ENCODE measurements around the gene KIZ. TPM values are rescaled to one million over a fixed set of nuclear protein-coding genes. Genes with fewer than 3 reads are reported as not detected.

Gene KIZ
- total RNA-seq: 31.3 TPM

- peak within 1 kb of the TSS; percentile 70 for H3K4me3 ChIP-seq (ENCODE audit: low read length)
- H3K9me3 ChIP-seq (ENCODE audit: low read depth, low read length): no peaks in the 10 kb centered on the region
- peaks cover 12% of the 10 kb centered on the region for H3K4me1 ChIP-seq (ENCODE audit: insufficient read depth, low read length)
- no peaks in the 10 kb centered on the region for H3K27me3 ChIP-seq (ENCODE audit: insufficient read depth, low read length)
These were observed at the start of gene KIZ for GRCh38 chr20:21125849-21126580. Gene KIZ, plus strand, starts transcription at chr20:21126082. Its CDS starts 34 bp downstream, at chr20:21126116.

GRCh38 chr20:21077809-21078345 is 48.0 kb upstream of the KIZ start:
- no peaks in the 10 kb centered on the region for H3K4me1 ChIP-seq (ENCODE audit: insufficient read depth, low read length)
- H3K9me3 ChIP-seq (ENCODE audit: low read depth, low read length): no peaks in the 10 kb centered on the region
- no peak overlapping the region for H3K4me3 ChIP-seq (ENCODE audit: low read length)
- peaks cover 36% of the 10 kb centered on the region for H3K27me3 ChIP-seq (ENCODE audit: insufficient read depth, low read length)

DNA sequence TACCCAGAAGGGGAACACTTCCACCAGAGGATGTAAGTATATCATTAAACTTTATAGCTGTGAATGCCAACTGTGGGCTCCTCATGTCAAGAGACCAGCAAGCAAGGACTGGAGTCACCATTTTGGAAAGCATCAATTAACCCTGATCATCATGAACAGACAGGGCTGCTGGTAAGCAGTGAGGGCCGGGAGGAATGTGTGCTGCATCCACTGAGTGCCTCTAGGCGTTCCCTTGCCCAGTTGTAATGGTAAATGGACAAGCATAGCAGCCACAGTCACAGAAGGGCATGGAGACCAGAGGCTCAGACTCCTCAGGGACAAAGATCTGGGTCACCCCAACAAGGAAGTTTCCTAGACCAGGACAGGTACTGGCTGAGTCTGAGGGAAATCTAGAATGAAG is 43.3 kb upstream of the KIZ start:
- Histone ChIP-seq H3K9me3 (ENCODE audit: low read depth, low read length) (no peaks in the 10 kb centered on the region), H3K4me3 (ENCODE audit: low read length) (no peak overlapping the region), H3K4me1 (ENCODE audit: insufficient read depth, low read length) (no peaks in the 10 kb centered on the region), H3K27me3 (ENCODE audit: insufficient read depth, low read length) (peaks cover 39% of the 10 kb centered on the region)

DNA sequence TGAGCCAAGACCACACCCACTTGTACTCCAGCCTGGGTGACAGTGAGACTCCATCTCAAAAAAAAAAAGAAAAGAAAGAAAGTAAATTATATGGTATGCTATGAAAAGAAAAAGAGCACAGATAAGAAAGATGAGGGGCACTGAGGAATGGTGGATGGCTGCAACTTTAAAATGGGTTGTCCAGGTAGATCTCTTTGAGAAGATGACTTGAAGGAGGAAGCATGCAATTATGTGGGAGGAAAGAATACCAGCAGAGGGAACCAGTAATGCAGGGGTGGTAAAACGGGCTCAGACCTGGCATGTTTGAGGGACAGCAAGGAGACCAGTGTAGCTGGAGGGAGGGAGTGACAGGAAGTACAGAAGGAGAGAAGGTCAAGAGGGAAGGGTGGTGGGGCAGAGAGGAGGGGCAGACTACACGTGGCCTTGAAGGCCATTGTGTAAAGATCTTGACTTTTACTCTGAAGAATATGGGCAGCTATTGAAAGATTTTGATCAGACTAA is 42.0 kb upstream of the KIZ start:
- Histone ChIP-seq H3K4me3 (ENCODE audit: low read length) (no peak overlapping the region), H3K9me3 (ENCODE audit: low read depth, low read length) (no peaks in the 10 kb centered on the region), H3K27me3 (ENCODE audit: insufficient read depth, low read length) (peaks cover 42% of the 10 kb centered on the region), H3K4me1 (ENCODE audit: insufficient read depth, low read length) (no peaks in the 10 kb centered on the region)

DNA sequence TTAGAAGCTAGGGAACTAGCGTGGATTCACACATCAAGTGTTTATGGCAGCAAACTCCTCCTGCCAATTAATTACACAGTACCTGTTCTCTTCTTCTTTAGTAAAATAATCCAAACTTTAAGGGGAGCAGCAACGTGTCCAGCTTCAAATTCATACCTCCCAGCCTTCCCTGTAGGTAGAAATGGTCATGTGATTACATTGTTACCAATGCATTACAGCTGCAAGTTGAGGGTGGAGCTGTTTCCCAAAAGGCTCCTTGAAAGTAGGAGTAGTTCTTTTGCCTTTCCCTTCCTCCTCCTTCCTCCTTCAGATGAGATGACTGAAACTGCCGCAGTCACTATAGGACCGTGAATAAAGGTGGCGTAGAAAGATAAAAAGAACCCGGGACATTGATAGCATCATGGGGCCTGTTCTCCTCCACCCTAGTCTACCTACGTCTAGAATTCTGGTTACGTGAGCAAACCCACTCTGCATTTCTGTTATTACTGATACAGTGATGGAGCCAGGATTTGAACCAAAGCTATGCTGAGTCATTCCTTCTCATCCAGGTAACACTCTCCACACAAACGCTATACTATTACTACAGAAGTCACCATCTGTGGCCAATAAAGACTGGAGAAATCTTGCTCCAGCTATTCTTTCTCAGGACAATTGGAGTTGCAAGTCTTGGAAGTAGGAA is 37.9 kb upstream of the KIZ start:
- H3K9me3 ChIP-seq (ENCODE audit: low read depth, low read length): no peaks in the 10 kb centered on the region
- H3K4me1 ChIP-seq (ENCODE audit: insufficient read depth, low read length): peaks cover 11% of the 10 kb centered on the region
- no peak overlapping the region for H3K4me3 ChIP-seq (ENCODE audit: low read length)
- peaks cover 62% of the 10 kb centered on the region for H3K27me3 ChIP-seq (ENCODE audit: insufficient read depth, low read length)

- peaks cover 11% of the 10 kb centered on the region for H3K4me1 ChIP-seq (ENCODE audit: insufficient read depth, low read length)
- H3K9me3 ChIP-seq (ENCODE audit: low read depth, low read length): no peaks in the 10 kb centered on the region
- peaks cover 76% of the 10 kb centered on the region for H3K27me3 ChIP-seq (ENCODE audit: insufficient read depth, low read length)
- no peak overlapping the region for H3K4me3 ChIP-seq (ENCODE audit: low read length)
These were observed 36.5 kb upstream of the KIZ start for GRCh38 chr20:21089391-21089790.

- Histone ChIP-seq H3K27me3 (ENCODE audit: insufficient read depth, low read length) (peaks cover 73% of the 10 kb centered on the region), H3K9me3 (ENCODE audit: low read depth, low read length) (no peaks in the 10 kb centered on the region), H3K4me3 (ENCODE audit: low read length) (no peak overlapping the region), H3K4me1 (ENCODE audit: insufficient read depth, low read length) (peaks cover 11% of the 10 kb centered on the region)
These were observed 35.7 kb upstream of the KIZ start for GRCh38 chr20:21090111-21090618.

GRCh38 chr20:21090721-21091120 is 35.2 kb upstream of the KIZ start:
- H3K4me3 ChIP-seq (ENCODE audit: low read length): no peak overlapping the region
- peaks cover 74% of the 10 kb centered on the region for H3K27me3 ChIP-seq (ENCODE audit: insufficient read depth, low read length)
- peaks cover 11% of the 10 kb centered on the region for H3K4me1 ChIP-seq (ENCODE audit: insufficient read depth, low read length)
- H3K9me3 ChIP-seq (ENCODE audit: low read depth, low read length): no peaks in the 10 kb centered on the region

DNA sequence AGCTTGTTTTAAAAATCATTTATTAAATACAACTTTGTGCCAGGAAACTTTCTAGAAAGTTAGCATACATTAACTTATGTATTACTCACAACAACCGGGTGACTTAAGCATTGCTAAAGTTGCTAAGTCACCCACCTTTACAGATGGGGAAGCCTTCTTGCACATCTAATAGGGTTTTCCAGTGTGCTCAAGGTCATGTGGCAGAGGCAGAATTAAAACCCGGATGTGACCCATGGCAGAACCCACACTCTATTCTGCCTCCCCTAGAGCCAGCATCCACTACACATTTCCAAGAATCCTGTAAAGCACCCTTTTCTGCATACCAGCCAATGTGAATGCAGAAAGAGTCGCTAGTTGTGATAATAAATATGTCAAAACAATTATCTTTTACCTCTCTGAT is 33.1 kb upstream of the KIZ start:
- H3K9me3 ChIP-seq (ENCODE audit: low read depth, low read length): no peaks in the 10 kb centered on the region
- H3K27me3 ChIP-seq (ENCODE audit: insufficient read depth, low read length): peaks cover 85% of the 10 kb centered on the region
- H3K4me1 ChIP-seq (ENCODE audit: insufficient read depth, low read length): peaks cover 11% of the 10 kb centered on the region
- no peak overlapping the region for H3K4me3 ChIP-seq (ENCODE audit: low read length)

DNA sequence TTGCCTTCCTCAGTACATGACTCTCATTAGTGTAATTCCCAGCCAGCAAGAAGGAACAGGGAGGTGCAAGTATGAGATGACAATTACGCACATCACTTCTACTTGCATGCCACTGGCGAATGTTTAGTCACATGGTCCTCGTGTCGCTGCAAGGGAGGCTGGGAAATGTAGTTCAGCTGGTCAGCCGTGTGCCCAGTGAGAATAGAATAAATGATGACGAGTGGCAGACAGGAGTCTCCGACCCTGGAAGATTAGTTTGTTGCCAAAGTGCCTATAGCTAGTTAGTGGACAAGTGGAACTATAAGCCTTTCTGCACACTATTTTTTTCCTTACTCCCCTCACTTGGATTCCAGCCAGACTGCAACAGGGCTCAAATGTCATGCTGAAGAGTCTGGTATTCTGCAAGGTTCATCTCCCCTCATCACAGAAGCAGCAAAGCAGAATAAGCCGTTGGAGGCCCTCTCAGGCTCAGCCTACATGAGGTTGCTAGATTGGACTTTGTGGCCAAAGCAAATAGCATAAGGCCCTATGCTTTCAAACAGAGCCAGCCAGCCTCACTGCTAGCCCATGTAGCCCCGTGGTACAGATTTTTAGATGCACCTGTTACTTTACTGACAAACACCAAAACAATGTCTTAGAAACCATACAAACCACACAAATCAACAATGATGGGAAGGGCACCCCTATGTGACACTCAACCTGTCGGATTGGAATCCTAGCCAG is 29.4 kb upstream of the KIZ start:
- peaks cover 22% of the 10 kb centered on the region for H3K4me1 ChIP-seq (ENCODE audit: insufficient read depth, low read length)
- H3K4me3 ChIP-seq (ENCODE audit: low read length): no peak overlapping the region
- H3K9me3 ChIP-seq (ENCODE audit: low read depth, low read length): no peaks in the 10 kb centered on the region
- peaks cover 89% of the 10 kb centered on the region for H3K27me3 ChIP-seq (ENCODE audit: insufficient read depth, low read length)

DNA sequence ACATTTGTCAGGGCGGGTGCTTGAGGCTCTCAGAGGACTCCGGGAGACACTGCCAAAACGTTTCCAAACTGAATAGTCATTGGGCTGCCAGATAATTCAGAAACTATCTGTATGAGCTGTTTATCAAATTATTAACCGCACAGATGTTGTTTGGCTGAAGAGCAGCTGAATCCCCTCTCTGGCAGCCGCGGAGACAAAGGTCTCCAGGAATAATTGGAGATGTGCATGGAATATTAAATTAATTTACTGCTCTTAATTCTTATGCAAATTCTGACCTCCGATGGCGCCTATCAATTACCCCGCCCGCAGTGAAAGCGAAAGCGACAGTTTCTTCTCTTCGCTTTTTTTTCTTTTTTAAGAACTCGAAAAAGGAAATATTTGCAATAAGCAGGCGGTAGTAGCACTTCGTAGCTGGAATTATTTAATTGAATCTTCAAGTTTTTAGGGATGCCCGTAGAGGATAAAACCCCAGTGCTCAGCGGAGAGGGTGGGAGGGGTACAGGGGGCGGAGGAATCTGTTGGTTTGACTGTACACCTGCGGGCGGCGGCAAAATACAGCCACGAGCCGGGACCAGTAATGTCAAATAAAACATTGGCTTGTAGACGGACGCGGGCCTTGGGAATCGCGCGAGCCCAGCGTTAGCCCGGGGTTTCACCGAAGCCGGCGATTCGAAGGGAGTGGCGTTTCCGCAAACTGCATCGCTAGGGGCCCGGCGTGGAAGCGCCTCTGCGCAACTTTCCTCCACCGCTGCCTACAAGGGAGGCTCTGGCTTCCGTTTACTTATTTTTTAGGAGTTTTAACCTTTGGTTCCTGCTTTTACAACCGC is 25.9 kb upstream of the KIZ start:
- Histone ChIP-seq H3K9me3 (ENCODE audit: low read depth, low read length) (no peaks in the 10 kb centered on the region), H3K4me1 (ENCODE audit: insufficient read depth, low read length) (peaks cover 44% of the 10 kb centered on the region), H3K4me3 (ENCODE audit: low read length) (peak overlapping the region; percentile 62), H3K27me3 (ENCODE audit: insufficient read depth, low read length) (peaks cover 94% of the 10 kb centered on the region)

GRCh38 chr20:21100578-21101452 is 25.1 kb upstream of the KIZ start:
- Histone ChIP-seq H3K4me1 (ENCODE audit: insufficient read depth, low read length) (peaks cover 50% of the 10 kb centered on the region), H3K4me3 (ENCODE audit: low read length) (peak overlapping the region; percentile 62), H3K27me3 (ENCODE audit: insufficient read depth, low read length) (peaks cover 94% of the 10 kb centered on the region), H3K9me3 (ENCODE audit: low read depth, low read length) (no peaks in the 10 kb centered on the region)

DNA sequence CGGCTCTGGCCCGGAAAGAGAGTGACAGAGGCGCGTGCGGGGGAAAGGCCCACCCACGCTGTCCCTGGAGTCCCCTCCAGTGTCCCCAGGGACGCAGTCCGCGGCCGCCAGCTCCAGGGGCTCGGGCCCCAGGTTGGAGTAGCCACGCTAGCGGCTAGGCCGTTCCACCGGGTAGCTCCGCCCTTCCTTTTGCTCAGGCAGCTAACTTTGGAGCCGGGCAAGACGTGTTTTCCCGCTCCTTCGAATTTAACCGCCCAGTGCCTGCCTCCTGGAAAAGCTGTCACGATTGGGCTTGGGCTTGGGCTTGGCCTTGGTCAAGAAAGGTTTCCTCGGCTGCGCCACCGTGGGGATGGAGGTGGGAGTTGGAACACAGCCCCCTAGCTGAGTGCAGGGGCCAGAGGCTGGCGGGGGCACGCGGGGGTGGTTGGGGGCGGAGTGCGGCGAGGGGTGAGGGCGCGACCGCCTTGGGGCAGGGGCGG is 24.4 kb upstream of the KIZ start:
- peak overlapping the region; percentile 62 for H3K4me3 ChIP-seq (ENCODE audit: low read length)
- H3K9me3 ChIP-seq (ENCODE audit: low read depth, low read length): no peaks in the 10 kb centered on the region
- peaks cover 54% of the 10 kb centered on the region for H3K4me1 ChIP-seq (ENCODE audit: insufficient read depth, low read length)
- H3K27me3 ChIP-seq (ENCODE audit: insufficient read depth, low read length): peaks cover 94% of the 10 kb centered on the region

Measured in mononuclear cell (primary cell).